Stomach (tissue), 9 donors: ENCODE results near the gene WDR86. TPM values are rescaled to one million over a fixed set of nuclear protein-coding genes. Genes with fewer than 3 reads are reported as not detected.

Experiments used
- DNase-seq, 2 donors: peaks; one replicate each; pipeline versions ENCODE4 v3.0.0 to v3.0.0-alpha.2; 2013 to 2019
- H3K27ac ChIP-seq, 5 donors: fragments of 200-600 bp in 4 of 5; sonication (generic) in 4 of 5; one replicate each; pipeline ENCODE4 v1.5.1; 2013 to 2019; ENCODE audit warnings: mild to moderate bottlenecking in 1 of 5, moderate library complexity in 1 of 5
- H3K27me3 ChIP-seq, 3 donors: fragments of 200-600 bp; sonication (generic); one replicate each; pipeline ENCODE4 v1.5.1; 2017 to 2019; ENCODE audit warnings: mixed run types in 1 of 3
- H3K36me3 ChIP-seq, 4 donors: fragments of 200-600 bp; sonication (generic); 1 replicate in 3 of 4; 2 replicates in 1 of 4; pipeline ENCODE4 v1.5.1; 2016 to 2019
- H3K4me1 ChIP-seq, 4 donors: fragments of 200-600 bp; sonication (generic); one replicate each; pipeline ENCODE4 v1.5.1; 2016 to 2019
- H3K4me3 ChIP-seq, 4 donors: fragments of 200-600 bp; sonication (generic) in 3 of 4; one replicate each; pipeline ENCODE4 v1.5.1; 2016 to 2019; ENCODE audit warnings: mild to moderate bottlenecking in 1 of 4
- H3K9me3 ChIP-seq, 4 donors: fragments of 200-600 bp; sonication (generic); one replicate each; pipeline ENCODE4 v1.5.1; 2016 to 2019
- CTCF ChIP-seq, 7 experiments: fragments of 450-650 bp in 4 of 7; fragments of 200-600 bp in 3 of 7; sonication (generic) in 3 of 7; IDR thresholded peaks; one replicate each; pipeline ENCODE4 v1.5.1; 2016 to 2019; ENCODE audit warnings: antibody characterized with exemption in 7 of 7, control low read depth in 2 of 7, mild to moderate bottlenecking in 1 of 7
- EP300 ChIP-seq: sonication (generic); formaldehyde crosslinking; IDR thresholded peaks from one replicate; pipeline ENCODE4 v1.6.1; 2017; ENCODE audit warnings: antibody characterized with exemption
- POLR2A ChIP-seq, 4 donors: fragments of 450-650 bp; IDR thresholded peaks; one replicate each; pipeline ENCODE4 v1.6.1; 2016; ENCODE audit warnings: antibody characterized with exemption in 4 of 4, control low read depth in 2 of 4, mild to moderate bottlenecking in 1 of 4, moderate library complexity in 1 of 4
- POLR2AphosphoS5 ChIP-seq, 3 donors: sonication (generic); formaldehyde crosslinking; IDR thresholded peaks; one replicate each; pipeline ENCODE4 v1.6.1; 2016; ENCODE audit warnings: antibody characterized with exemption in 3 of 3
- WGBS, 5 donors: extraction: QIAGEN DNeasy Blood & Tissue Kit in 3 of 5; methylation state at CpG; one replicate each; pipeline versions ENCODE4 v1.1.5 to v1.1.7; 2013 to 2018; 5-methylcytosine and 5-hydroxymethylcytosine counted together
- intact Hi-C: fragments of 100-400 bp; cut with DNase I; formaldehyde crosslinking; loops from one replicate; pipeline ENCODE4 v1.15.1; 2023; ENCODE audit warnings: low total_unique reads
- polyA plus RNA-seq, 3 donors: library from polyadenylated mRNA; stranded (reverse); fragments of 200-250 nt; gene quantifications; one replicate each; pipeline ENCODE4 v1.2.3, GENCODE V29; 2013
- total RNA-seq, 5 donors: library from RNA; depleted of rRNA; stranded (reverse); fragments of >200 nt; gene quantifications; one replicate each; pipeline versions ENCODE4 v1.1.0 to v1.2.3, GENCODE V29; 2014 to 2016
- donor health status: healthy with polysubstance abuse.
- donor health status: Bipolar disorder and iron deficiency.
- donor health status: healthy.

WDR86 gene
- total and polyA plus RNA-seq, 8 donors, result 1.2 to 15.8 (median 5.2) TPM

- peaks cover 0 to 12% (median 0%) of the 10 kb centered on the region in 4 donors for H3K4me1 ChIP-seq
- peak in 1 of 2 donors; percentile 48 for DNase-seq
- no peak overlapping the region for H3K4me3 ChIP-seq
- 59 to 68% (median 60%) methylated on average over 11 of the region's 11 CpGs for WGBS, 5 donors
- no peaks in the 10 kb centered on the region for H3K36me3 ChIP-seq
- peak overlapping the region in 2 of 5 donors; percentile 28 to 44 for H3K27ac ChIP-seq
- H3K27me3 ChIP-seq, result peaks cover 0 to 8% (median 0%) of the 10 kb centered on the region in 3 donors
- no peak for TF ChIP-seq POLR2AphosphoS5 (IDR thresholded peaks at IDR 0.05)
- no peak for TF ChIP-seq EP300
- TF ChIP-seq CTCF (IDR thresholded peaks at IDR 0.05), result no peak
- peaks cover 0 to 19% (median 6%) of the 10 kb centered on the region in 4 donors for H3K9me3 ChIP-seq
- intact Hi-C loops, result no loop called here
These were observed 7.1 kb upstream of the WDR86 start for GRCh38 chr7:151416941-151417315.

GRCh38 chr7:151416112-151416940 is 6.5 kb upstream of the WDR86 start:
- peak overlapping the region in 2 of 5 donors; percentile 28 to 44 for H3K27ac ChIP-seq
- DNase-seq, result no peak
- peaks cover 0 to 14% (median 2%) of the 10 kb centered on the region in 3 donors for H3K27me3 ChIP-seq
- no peak overlapping the region for H3K4me3 ChIP-seq
- H3K4me1 ChIP-seq, result peaks cover 0 to 12% (median under 1%) of the 10 kb centered on the region in 4 donors
- 65 to 73% (median 69%) methylated on average over 10 of the region's 10 CpGs for WGBS, 5 donors
- TF ChIP-seq EP300 (no peak), CTCF (IDR thresholded peaks at IDR 0.05) (no peak), POLR2A (IDR thresholded peaks at IDR 0.05) (no peak), POLR2AphosphoS5 (IDR thresholded peaks at IDR 0.05) (no peak)
- intact Hi-C loops, result no loop called here
- no peaks in the 10 kb centered on the region for H3K36me3 ChIP-seq
- peaks cover 0 to 16% (median 6%) of the 10 kb centered on the region in 4 donors for H3K9me3 ChIP-seq

- Histone ChIP-seq H3K36me3 (no peaks in the 10 kb centered on the region), H3K27ac (peak overlapping the region in 3 of 5 donors; percentile 44 to 58 (median 46)), H3K27me3 (peaks cover 0 to 22% (median 10%) of the 10 kb centered on the region in 3 donors), H3K4me1 (peaks cover under 1 to 13% (median 7%) of the 10 kb centered on the region in 4 donors), H3K4me3 (no peak overlapping the region), H3K9me3 (peaks cover 0 to 16% (median 6%) of the 10 kb centered on the region in 4 donors)
- TF ChIP-seq POLR2AphosphoS5 (IDR thresholded peaks at IDR 0.05), result no peak
- no peak for TF ChIP-seq CTCF (IDR thresholded peaks at IDR 0.05)
- TF ChIP-seq EP300, result no peak
- TF ChIP-seq POLR2A (IDR thresholded peaks at IDR 0.05), result no peak
- 47 to 61% (median 54%) methylated on average over 3 of the region's 3 CpGs for WGBS, 5 donors
- intact Hi-C loops, result no loop called here
- no peak for DNase-seq
These were observed 5.7 kb upstream of the WDR86 start for GRCh38 chr7:151415375-151416105.

GRCh38 chr7:151413241-151413640 is 3.4 kb upstream of the WDR86 start:
- H3K9me3 ChIP-seq, result no peaks in the 10 kb centered on the region
- H3K36me3 ChIP-seq, result no peaks in the 10 kb centered on the region
- H3K4me1 ChIP-seq, result peaks cover 19 to 34% (median 28%) of the 10 kb centered on the region in 4 donors
- intact Hi-C loops, result no loop called here
- peaks cover 11 to 45% (median 32%) of the 10 kb centered on the region in 3 donors for H3K27me3 ChIP-seq
- H3K27ac ChIP-seq, result no peak overlapping the region
- DNase-seq, result no peak
- WGBS, 5 donors, result 84 to 93% (median 87%) methylated on average over 4 of the region's 4 CpGs
- TF ChIP-seq CTCF (IDR thresholded peaks at IDR 0.05) (no peak), EP300 (no peak), POLR2A (IDR thresholded peaks at IDR 0.05) (no peak), POLR2AphosphoS5 (IDR thresholded peaks at IDR 0.05) (no peak)
- H3K4me3 ChIP-seq, result no peak overlapping the region
